ENCODE results near the gene SCARF2. TPM values are rescaled to one million over a fixed set of nuclear protein-coding genes. Genes with fewer than 3 reads are reported as not detected.
"Not testable (repeated sequence)": the region's sequence is repeated elsewhere in the genome, so short reads cannot be mapped to it uniquely, and the experiment has no call there.

Gene SCARF2
- total and polyA plus RNA-seq, 2 of the 8 experiments (the other 6 are each of a cell fraction or from before 2014, with no cell fraction given) = 4.2 to 9.8 TPM

DNA sequence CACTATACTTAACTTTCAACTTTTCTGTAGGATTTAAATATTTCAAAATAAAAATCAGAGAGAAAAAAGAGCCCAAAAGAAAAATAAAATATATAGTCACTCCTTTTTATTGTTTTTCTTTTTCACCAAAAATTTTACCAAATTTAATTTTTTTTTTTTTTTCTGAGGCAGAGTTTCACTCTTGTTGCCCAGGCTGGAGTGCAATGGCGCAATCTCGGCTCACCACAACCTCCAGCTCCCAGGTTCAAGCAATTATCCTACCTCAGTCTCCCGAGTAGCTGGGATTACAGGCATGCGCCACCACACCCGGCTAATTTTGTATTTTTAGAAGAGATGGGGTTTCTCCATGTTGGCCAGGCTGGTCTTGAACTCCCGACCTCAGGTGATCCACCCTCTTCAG is 40.4 kb upstream of the SCARF2 start:
- H3K18ac ChIP-seq (ENCODE audit: extremely low read depth, low read length); H3K23me2 ChIP-seq (ENCODE audit: low read depth, low read length); H3K23ac ChIP-seq (ENCODE audit: insufficient read length); POLR2A ChIA-PET (ENCODE audit: partially characterized antibody); H3K27ac ChIP-seq (ENCODE audit: low read depth, low read length); H3K79me2 ChIP-seq (ENCODE audit: control insufficient read depth in 1 of 2, insufficient read depth in 2 of 2, low read length in 2 of 2); H3K9ac ChIP-seq (replicated peaks in 1 of 4; ENCODE audit: extremely low read depth in 1 of 4, low read depth in 3 of 4, low read length in 3 of 4); H3K4ac ChIP-seq (replicated peaks; ENCODE audit: insufficient read length, low read depth, low read length); H2AK5ac ChIP-seq (ENCODE audit: low read depth, low read length); H2BK5ac ChIP-seq (ENCODE audit: low read depth, low read length); H2BK120ac ChIP-seq (replicated peaks; ENCODE audit: low read depth, low read length); H2AFZ ChIP-seq (ENCODE audit: low read length); H3K56ac ChIP-seq (replicated peaks; ENCODE audit: insufficient read length, low read depth, low read length); FAIRE-seq; H4K8ac ChIP-seq (ENCODE audit: extremely low read depth, insufficient read depth, low read length); H3K4me3 ChIP-seq (ENCODE audit: extremely low read depth in 1 of 4, insufficient read depth in 2 of 4, low read depth in 3 of 4, low read length in 4 of 4); H3K79me1 ChIP-seq (ENCODE audit: low read depth, low read length); DNase-seq (ENCODE audit: low read depth in 1 of 2, low spot score in 2 of 2); H2BK20ac ChIP-seq (ENCODE audit: low read length); H4K91ac ChIP-seq (replicated peaks; ENCODE audit: insufficient read length, low read length); H2BK12ac ChIP-seq (ENCODE audit: low read depth, low read length); H3K4me2 ChIP-seq (ENCODE audit: insufficient read depth in 1 of 2, low read depth in 2 of 2, low read length in 2 of 2); H4K20me1 ChIP-seq (replicated peaks in 1 of 2; ENCODE audit: control insufficient read depth in 1 of 2, insufficient read depth in 2 of 2, low read length in 2 of 2); H3K4me1 ChIP-seq (replicated peaks in 1 of 4; ENCODE audit: control insufficient read depth in 3 of 4, insufficient read depth in 4 of 4, low read length in 3 of 4); H2BK15ac ChIP-seq (ENCODE audit: low read length); H3K27me3 ChIP-seq (replicated peaks in 1 of 4; ENCODE audit: control insufficient read depth in 3 of 4, extremely low read depth in 1 of 4, insufficient read depth in 3 of 4, low read length in 3 of 4); H3K36me3 ChIP-seq (ENCODE audit: control insufficient read depth in 2 of 4, insufficient read depth in 4 of 4, low read length in 3 of 4); H3K14ac ChIP-seq (ENCODE audit: insufficient read length); H3K9me3 ChIP-seq (ENCODE audit: insufficient read depth in 2 of 2, low read depth in 1 of 2, low read length in 1 of 2); H4K5ac ChIP-seq (ENCODE audit: insufficient read length, low read depth, low read length): not testable (repeated sequence)
- CTCF ChIA-PET (ENCODE audit: partially characterized antibody) = interaction anchor here (2.6 kb wide), 1 partner anchor 10 kb away, joined by 5 read pairs; no protein-coding TSS in a partner anchor
- 92% methylated on average over 6 of the region's 6 CpGs; no CpG with 5 or more reads in 1 of the 2 experiments for WGBS, 2 experiments (ENCODE audit: extremely low coverage in 1 of 2, insufficient coverage in 1 of 2, insufficient read length in 1 of 2, insufficient replicate concordance in 2 of 2, low coverage in 1 of 2, low lambda C conversion rate in 2 of 2, missing lambda C conversion rate in 1 of 2)

DNA sequence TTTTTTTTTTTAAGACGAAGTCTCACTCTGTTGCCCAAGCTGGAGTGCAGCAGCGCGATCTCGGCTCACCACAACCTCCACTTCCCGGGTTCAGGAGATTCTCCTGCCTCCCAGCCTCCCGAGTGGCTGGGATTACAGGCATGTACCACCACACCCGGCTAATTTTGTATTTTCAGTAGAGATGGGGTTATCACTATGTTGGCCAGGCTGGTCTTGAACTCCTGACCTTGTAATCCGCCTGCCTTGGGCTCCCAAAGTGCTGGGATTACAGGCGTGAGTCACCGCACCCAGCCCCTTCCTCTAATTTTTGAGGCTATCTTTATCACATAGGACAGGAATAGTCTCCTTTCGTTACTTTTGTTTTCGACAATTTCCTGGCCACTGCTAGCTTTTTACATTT is 37.9 kb upstream of the SCARF2 start:
- H2BK20ac ChIP-seq (ENCODE audit: low read length); H3K18ac ChIP-seq (ENCODE audit: extremely low read depth, low read length); H4K20me1 ChIP-seq (replicated peaks in 1 of 2; ENCODE audit: control insufficient read depth in 1 of 2, insufficient read depth in 2 of 2, low read length in 2 of 2); H3K4ac ChIP-seq (replicated peaks; ENCODE audit: insufficient read length, low read depth, low read length); H3K4me2 ChIP-seq (ENCODE audit: insufficient read depth in 1 of 2, low read depth in 2 of 2, low read length in 2 of 2); H3K56ac ChIP-seq (replicated peaks; ENCODE audit: insufficient read length, low read depth, low read length); H2BK15ac ChIP-seq (ENCODE audit: low read length); H3K79me2 ChIP-seq (ENCODE audit: control insufficient read depth in 1 of 2, insufficient read depth in 2 of 2, low read length in 2 of 2); H3K27ac ChIP-seq (ENCODE audit: low read depth, low read length); POLR2A ChIA-PET (ENCODE audit: partially characterized antibody); H3K14ac ChIP-seq (ENCODE audit: insufficient read length); H3K4me1 ChIP-seq (replicated peaks in 1 of 4; ENCODE audit: control insufficient read depth in 3 of 4, insufficient read depth in 4 of 4, low read length in 3 of 4); H3K27me3 ChIP-seq (replicated peaks in 1 of 4; ENCODE audit: control insufficient read depth in 3 of 4, extremely low read depth in 1 of 4, insufficient read depth in 3 of 4, low read length in 3 of 4); H3K4me3 ChIP-seq (ENCODE audit: extremely low read depth in 1 of 4, insufficient read depth in 2 of 4, low read depth in 3 of 4, low read length in 4 of 4); H3K79me1 ChIP-seq (ENCODE audit: low read depth, low read length); H4K91ac ChIP-seq (replicated peaks; ENCODE audit: insufficient read length, low read length); H3K9me3 ChIP-seq (ENCODE audit: insufficient read depth in 2 of 2, low read depth in 1 of 2, low read length in 1 of 2); H2AK5ac ChIP-seq (ENCODE audit: low read depth, low read length); H2AFZ ChIP-seq (ENCODE audit: low read length); H4K5ac ChIP-seq (ENCODE audit: insufficient read length, low read depth, low read length); H2BK12ac ChIP-seq (ENCODE audit: low read depth, low read length); H3K23ac ChIP-seq (ENCODE audit: insufficient read length); CTCF ChIA-PET (ENCODE audit: partially characterized antibody); H3K23me2 ChIP-seq (ENCODE audit: low read depth, low read length); H3K9ac ChIP-seq (replicated peaks in 1 of 4; ENCODE audit: extremely low read depth in 1 of 4, low read depth in 3 of 4, low read length in 3 of 4); DNase-seq (ENCODE audit: low read depth in 1 of 2, low spot score in 2 of 2); H4K8ac ChIP-seq (ENCODE audit: extremely low read depth, insufficient read depth, low read length); FAIRE-seq; H2BK120ac ChIP-seq (replicated peaks; ENCODE audit: low read depth, low read length); H3K36me3 ChIP-seq (ENCODE audit: control insufficient read depth in 2 of 4, insufficient read depth in 4 of 4, low read length in 3 of 4); H2BK5ac ChIP-seq (ENCODE audit: low read depth, low read length): not testable (repeated sequence)
- 87% methylated on average over 8 of the region's 12 CpGs; no CpG with 5 or more reads in 1 of the 2 experiments for WGBS, 2 experiments (ENCODE audit: extremely low coverage in 1 of 2, insufficient coverage in 1 of 2, insufficient read length in 1 of 2, insufficient replicate concordance in 2 of 2, low coverage in 1 of 2, low lambda C conversion rate in 2 of 2, missing lambda C conversion rate in 1 of 2)
